Measurements from ENCODE around the gene SEPTIN2.
"Not testable (repeated sequence)": the region's sequence is repeated elsewhere in the genome, so short reads cannot be mapped to it uniquely, and the experiment has no call there.

Gene SEPTIN2

GRCh38 chr2:241315093-241315878, 439 bp upstream of the SEPTIN2 start, which contains the start of gene HDLBP:
TSS of gene HDLBP (minus strand) at chr2:241315672. CDS start at chr2:241266869, 48,803 bp downstream.
- peak; percentile 95 for DNase-seq

- no peak for DNase-seq
These were observed 1.1 kb downstream of the SEPTIN2 start for GRCh38 chr2:241316825-241317224.

GRCh38 chr2:241317391-241317790, 1.7 kb downstream of the SEPTIN2 start:
- no peak for DNase-seq

GRCh38 chr2:241318830-241319229, 3.1 kb downstream of the SEPTIN2 start:
- not testable (repeated sequence) for DNase-seq

- no peak for DNase-seq
These were observed 4.7 kb downstream of the SEPTIN2 start for GRCh38 chr2:241320394-241320793.

- DNase-seq = no peak
These were observed 5.3 kb downstream of the SEPTIN2 start for GRCh38 chr2:241321033-241321432.

GRCh38 chr2:241321886-241322285, 6.2 kb downstream of the SEPTIN2 start:
- no peak for DNase-seq

GRCh38 chr2:241323778-241324177, 8.1 kb downstream of the SEPTIN2 start:
- DNase-seq = no peak

GRCh38 chr2:241324775-241325174, 9.1 kb downstream of the SEPTIN2 start:
- DNase-seq = no peak

- DNase-seq = no peak
These were observed 9.5 kb downstream of the SEPTIN2 start for GRCh38 chr2:241325257-241325656.

GRCh38 chr2:241329669-241330615, 14.2 kb downstream of the SEPTIN2 start:
- DNase-seq = no peak

- no peak for DNase-seq
These were observed 14.9 kb downstream of the SEPTIN2 start for GRCh38 chr2:241330616-241330981.

- DNase-seq = no peak
These were observed 19.1 kb downstream of the SEPTIN2 start for GRCh38 chr2:241334813-241335212.

- DNase-seq = no peak
These were observed 24.3 kb downstream of the SEPTIN2 start for GRCh38 chr2:241339839-241340630.

- no peak for DNase-seq
These were observed 25.0 kb downstream of the SEPTIN2 start for GRCh38 chr2:241340631-241341163.

- DNase-seq = no peak
These were observed 29.4 kb downstream of the SEPTIN2 start for GRCh38 chr2:241344925-241345651.

- DNase-seq = no peak
These were observed 34.2 kb downstream of the SEPTIN2 start for GRCh38 chr2:241349941-241350340.

- no peak for DNase-seq
These were observed 34.8 kb downstream of the SEPTIN2 start for GRCh38 chr2:241350530-241350877.

GRCh38 chr2:241350878-241351639, 35.3 kb downstream of the SEPTIN2 start:
- DNase-seq = no peak

GRCh38 chr2:241351640-241352031, 35.9 kb downstream of the SEPTIN2 start:
- DNase-seq = no peak

- no peak for DNase-seq
These were observed 36.5 kb downstream of the SEPTIN2 start for GRCh38 chr2:241352227-241352626.

All from NCI-H1048 (cell line).